OCI-LY1 (cell line): ENCODE results near the gene FGG.
A peak's percentile ranks its signal among the peaks of the same experiment; 100 is the strongest.

Experiments
- H2AFZ ChIP-seq: fragments of 200-600 bp; sonication (generic), shearing (Covaris generic); 2 replicates; pipeline ENCODE4 v1.6.0; 2014; ENCODE audit warnings: antibody characterized with exemption, mild to moderate bottlenecking, low read length
- H3F3A ChIP-seq: fragments of 200-600 bp; sonication (generic), shearing (Covaris generic); 2 replicates; pipeline ENCODE4 v1.6.0; 2014; ENCODE audit warnings: mild to moderate bottlenecking, antibody characterized with exemption, low read length, moderate library complexity; ENCODE audit not compliant: insufficient read depth
- H3K27ac ChIP-seq: fragments of 200-600 bp; sonication (generic); 2 replicates; pipeline ENCODE4 v1.5.1; 2014; ENCODE audit warnings: low read length, mixed run types, mild to moderate bottlenecking, low read depth; ENCODE audit not compliant: poor library complexity, severe bottlenecking
- H3K27me3 ChIP-seq: fragments of 200-600 bp; sonication (generic); 2 replicates; pipeline ENCODE4 v1.6.0; 2014; ENCODE audit warnings: antibody characterized with exemption, mild to moderate bottlenecking, low read length, moderate library complexity; ENCODE audit not compliant: insufficient read depth
- H3K36me3 ChIP-seq: fragments of 200-600 bp; sonication (generic); 2 replicates; pipeline ENCODE4 v1.6.1; 2014; ENCODE audit warnings: mild to moderate bottlenecking, antibody characterized with exemption, low read length, moderate library complexity, mixed read lengths; ENCODE audit not compliant: insufficient read depth
- H3K4me1 ChIP-seq: fragments of 200-600 bp; sonication (generic); 2 replicates; pipeline ENCODE4 v1.5.1; 2014; ENCODE audit warnings: mild to moderate bottlenecking, low read length, moderate library complexity; ENCODE audit not compliant: insufficient read depth, severe bottlenecking
- H3K4me2 ChIP-seq: fragments of 200-600 bp; sonication (generic), shearing (Covaris generic); 2 replicates; pipeline ENCODE4 v1.6.1; 2014; ENCODE audit warnings: low read length
- H3K4me3 ChIP-seq: fragments of 200-600 bp; sonication (generic); 2 replicates; pipeline ENCODE4 v1.5.1; 2014; ENCODE audit warnings: low read length, low read depth, mild to moderate bottlenecking, mixed read lengths; ENCODE audit not compliant: poor library complexity, severe bottlenecking
- H3K79me2 ChIP-seq: fragments of 200-600 bp; shearing (Covaris generic); 2 replicates; pipeline ENCODE4 v1.6.1; 2016; ENCODE audit warnings: mixed run types, low read length, mixed read lengths; ENCODE audit not compliant: insufficient read depth
- H3K9ac ChIP-seq: fragments of 200-600 bp; sonication (generic), shearing (Covaris generic); 2 replicates; pipeline ENCODE4 v1.6.1; 2014; ENCODE audit warnings: mild to moderate bottlenecking, low read length, mixed read lengths
- H3K9me2 ChIP-seq: fragments of 200-600 bp; sonication (generic), shearing (Covaris generic); 2 replicates; pipeline ENCODE4 v1.6.1; 2014; ENCODE audit warnings: low read depth, mild to moderate bottlenecking, low read length, mixed read lengths
- H3K9me3 ChIP-seq: fragments of 200-600 bp; shearing (Covaris generic); 2 replicates; pipeline ENCODE4 v1.6.1; 2014; ENCODE audit warnings: low read length, mixed read lengths
- H4K20me1 ChIP-seq: fragments of 200-600 bp; sonication (generic), shearing (Covaris generic); 2 replicates; pipeline ENCODE4 v1.6.0; 2016; ENCODE audit warnings: mild to moderate bottlenecking, low read length; ENCODE audit not compliant: insufficient read depth
- CTCF ChIP-seq: fragments of 200-600 bp; sonication (generic), shearing (Covaris generic); IDR thresholded peaks from 2 replicates; pipeline ENCODE4 v1.5.1; 2017; ENCODE audit warnings: mild to moderate bottlenecking, antibody characterized with exemption, low read length, moderate library complexity, mixed read lengths
- EZH2 ChIP-seq: fragments of 200-600 bp; sonication (generic), shearing (Covaris generic); IDR thresholded peaks from 2 replicates; pipeline ENCODE4 v1.8.0; 2017; ENCODE audit warnings: borderline replicate concordance, mixed run types, mild to moderate bottlenecking, antibody characterized with exemption, low read length, moderate library complexity, mixed read lengths

FGG gene

DNA sequence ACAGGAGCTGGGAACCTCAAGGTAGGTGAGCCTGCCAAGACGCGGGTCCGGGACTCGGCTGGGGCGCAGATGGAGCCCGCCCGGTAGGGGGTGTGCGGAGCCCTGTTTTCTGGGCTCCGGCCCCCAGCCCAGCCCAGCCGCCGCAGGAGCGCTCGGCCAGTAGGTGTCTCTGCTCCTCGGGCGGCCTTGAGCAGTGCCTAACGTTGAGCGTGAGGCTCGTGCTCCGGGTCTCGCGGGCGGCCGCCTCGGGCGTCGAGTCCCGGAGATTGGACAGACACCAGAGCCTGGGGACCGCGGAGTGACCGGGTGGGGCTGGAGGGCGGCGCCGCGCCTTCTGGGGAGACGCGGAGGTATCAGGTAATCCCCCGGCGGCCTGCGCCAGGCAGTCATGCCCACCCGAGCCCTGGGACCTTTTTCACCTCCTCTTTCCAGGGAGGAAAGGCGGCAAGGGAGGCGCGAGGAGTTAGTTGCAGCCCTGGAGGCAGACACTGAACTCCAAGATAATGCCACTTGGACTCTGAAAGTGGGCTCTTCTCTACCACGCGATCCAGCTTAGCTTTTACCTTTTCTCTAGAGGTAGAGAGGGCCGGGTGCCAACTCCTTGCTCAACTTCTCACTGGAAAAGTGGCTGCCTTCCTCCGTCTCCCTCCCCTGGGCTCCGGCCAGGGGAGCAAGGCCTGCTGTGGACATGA lies 14.5 kb upstream of the FGG start:
- Histone ChIP-seq H3K27me3 (no peaks in the 10 kb centered on the region), H3K4me2 (no peak overlapping the region), H2AFZ (no peak overlapping the region), H4K20me1 (no peaks in the 10 kb centered on the region), H3K9me2 (no peaks in the 10 kb centered on the region), H3K27ac (no peak overlapping the region), H3K79me2 (no peaks in the 10 kb centered on the region), H3K36me3 (no peaks in the 10 kb centered on the region), H3K9me3 (no peaks in the 10 kb centered on the region), H3K4me1 (no peaks in the 10 kb centered on the region), H3K4me3 (no peak overlapping the region), H3F3A (no peaks in the 10 kb centered on the region), H3K9ac (no peak overlapping the region)
- TF ChIP-seq EZH2 (no peak), CTCF (peak; percentile 34)

DNA sequence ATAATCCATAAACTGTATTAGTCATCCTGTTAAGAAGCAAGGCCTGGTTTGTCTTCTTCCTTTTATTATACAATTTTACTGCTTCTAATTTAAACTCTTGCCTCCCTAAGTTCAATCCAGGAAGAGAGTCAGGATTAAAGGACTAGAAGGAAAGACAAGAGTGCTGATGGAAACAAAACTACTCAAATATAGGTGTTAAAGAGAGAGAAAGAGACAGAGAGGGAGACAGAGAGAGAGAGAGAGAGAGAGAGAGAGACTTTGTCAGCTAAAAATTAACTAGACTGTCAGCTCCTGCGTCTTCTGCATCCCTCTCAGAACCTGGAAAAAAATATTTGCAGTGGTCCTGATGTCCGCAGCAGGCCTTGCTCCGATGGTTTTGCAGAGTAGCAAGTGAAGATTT lies 13.5 kb upstream of the FGG start:
- H2AFZ ChIP-seq, result no peak overlapping the region
- H3K79me2 ChIP-seq, result no peaks in the 10 kb centered on the region
- no peaks in the 10 kb centered on the region for H3K4me1 ChIP-seq
- no peaks in the 10 kb centered on the region for H4K20me1 ChIP-seq
- H3K27ac ChIP-seq, result no peak overlapping the region
- H3K9me3 ChIP-seq, result no peaks in the 10 kb centered on the region
- H3K9ac ChIP-seq, result no peak overlapping the region
- no peaks in the 10 kb centered on the region for H3K27me3 ChIP-seq
- H3K9me2 ChIP-seq, result no peaks in the 10 kb centered on the region
- no peak overlapping the region for H3K4me3 ChIP-seq
- H3K4me2 ChIP-seq, result no peak overlapping the region
- no peaks in the 10 kb centered on the region for H3K36me3 ChIP-seq
- no peaks in the 10 kb centered on the region for H3F3A ChIP-seq
- TF ChIP-seq EZH2 (no peak), CTCF (no peak)

- H4K20me1 ChIP-seq, result no peaks in the 10 kb centered on the region
- H3K79me2 ChIP-seq, result no peaks in the 10 kb centered on the region
- no peaks in the 10 kb centered on the region for H3K4me1 ChIP-seq
- no peak overlapping the region for H3K9ac ChIP-seq
- H3K36me3 ChIP-seq, result no peaks in the 10 kb centered on the region
- TF ChIP-seq CTCF (no peak), EZH2 (no peak)
- no peaks in the 10 kb centered on the region for H3K27me3 ChIP-seq
- no peaks in the 10 kb centered on the region for H3K9me2 ChIP-seq
- no peak overlapping the region for H3K4me2 ChIP-seq
- H3K27ac ChIP-seq, result no peak overlapping the region
- H3F3A ChIP-seq, result no peaks in the 10 kb centered on the region
- no peaks in the 10 kb centered on the region for H3K9me3 ChIP-seq
- no peak overlapping the region for H3K4me3 ChIP-seq
- no peak overlapping the region for H2AFZ ChIP-seq
Measured at GRCh38 chr4:154623995-154624394, 11.5 kb upstream of the FGG start.
